ENCODE data around the gene KLHL25.
"Not testable (repeated sequence)": the region's sequence is repeated elsewhere in the genome, so short reads cannot be mapped to it uniquely, and the experiment has no call there.

Gene KLHL25

GRCh38 chr15:85810075-85810474 is 15.3 kb upstream of the KLHL25 start:
- in situ Hi-C loops (cut with MboI; ENCODE audit: low sequenced_read_pairs), result no loop called here

- in situ Hi-C loops (cut with MboI; ENCODE audit: low sequenced_read_pairs), result no loop called here
Observed at GRCh38 chr15:85805420-85805819, 10.7 kb upstream of the KLHL25 start.

GRCh38 chr15:85804481-85805170 is 9.9 kb upstream of the KLHL25 start:
- in situ Hi-C loops (cut with MboI; ENCODE audit: low sequenced_read_pairs), result no loop called here

- in situ Hi-C loops (cut with MboI; ENCODE audit: low sequenced_read_pairs), result not testable (repeated sequence)
Observed at GRCh38 chr15:85802617-85803016, 7.9 kb upstream of the KLHL25 start.

- in situ Hi-C loops (cut with MboI; ENCODE audit: low sequenced_read_pairs), result no loop called here
Observed at GRCh38 chr15:85800478-85801123, 5.9 kb upstream of the KLHL25 start.

- in situ Hi-C loops (cut with MboI; ENCODE audit: low sequenced_read_pairs), result not testable (repeated sequence)
Observed at GRCh38 chr15:85796371-85796770, 1.6 kb upstream of the KLHL25 start.

GRCh38 chr15:85795337-85796305 is 896 bp upstream of the KLHL25 start:
- in situ Hi-C loops (cut with MboI; ENCODE audit: low sequenced_read_pairs), result no loop called here

GRCh38 chr15:85793641-85794597 is 806 bp downstream of the KLHL25 start:
- in situ Hi-C loops (cut with MboI; ENCODE audit: low sequenced_read_pairs), result no loop called here

GRCh38 chr15:85792912-85793590 is 1.7 kb downstream of the KLHL25 start:
- in situ Hi-C loops (cut with MboI; ENCODE audit: low sequenced_read_pairs), result no loop called here

- in situ Hi-C loops (cut with MboI; ENCODE audit: low sequenced_read_pairs), result no loop called here
Observed at GRCh38 chr15:85792102-85792731, 2.5 kb downstream of the KLHL25 start.

GRCh38 chr15:85789496-85789875 is 5.2 kb downstream of the KLHL25 start:
- in situ Hi-C loops (cut with MboI; ENCODE audit: low sequenced_read_pairs), result no loop called here

- in situ Hi-C loops (cut with MboI; ENCODE audit: low sequenced_read_pairs), result no loop called here
Observed at GRCh38 chr15:85788771-85789495, 5.8 kb downstream of the KLHL25 start.

GRCh38 chr15:85786781-85787114 is 8.0 kb downstream of the KLHL25 start:
- in situ Hi-C loops (cut with MboI; ENCODE audit: low sequenced_read_pairs), result no loop called here

- in situ Hi-C loops (cut with MboI; ENCODE audit: low sequenced_read_pairs), result no loop called here
Observed at GRCh38 chr15:85785887-85786780, 8.6 kb downstream of the KLHL25 start.

GRCh38 chr15:85782064-85782463 is 12.7 kb downstream of the KLHL25 start:
- in situ Hi-C loops (cut with MboI; ENCODE audit: low sequenced_read_pairs), result no loop called here

GRCh38 chr15:85781099-85781498 is 13.6 kb downstream of the KLHL25 start:
- in situ Hi-C loops (cut with MboI; ENCODE audit: low sequenced_read_pairs), result no loop called here

- in situ Hi-C loops (cut with MboI; ENCODE audit: low sequenced_read_pairs), result no loop called here
Observed at GRCh38 chr15:85780225-85780985, 14.3 kb downstream of the KLHL25 start.

Measured in HL-60/S4 treated with retinoic acid at 250 ng/mL for 4 days and 3 days (cell line).